ENCODE data around the gene HECA.

The HECA gene

GRCh38 chr6:139143111-139143510, 8.2 kb downstream of the HECA start:
- ChIA-PET POLR2A (no interaction called here), CTCF (interaction anchor here (1.0 to 1.1 kb wide), 2 partner anchors 11 to 221 kb away, joined by 3 to 4 read pairs; no protein-coding TSS in a partner anchor)
- TF ChIP-seq, protein P1, sequence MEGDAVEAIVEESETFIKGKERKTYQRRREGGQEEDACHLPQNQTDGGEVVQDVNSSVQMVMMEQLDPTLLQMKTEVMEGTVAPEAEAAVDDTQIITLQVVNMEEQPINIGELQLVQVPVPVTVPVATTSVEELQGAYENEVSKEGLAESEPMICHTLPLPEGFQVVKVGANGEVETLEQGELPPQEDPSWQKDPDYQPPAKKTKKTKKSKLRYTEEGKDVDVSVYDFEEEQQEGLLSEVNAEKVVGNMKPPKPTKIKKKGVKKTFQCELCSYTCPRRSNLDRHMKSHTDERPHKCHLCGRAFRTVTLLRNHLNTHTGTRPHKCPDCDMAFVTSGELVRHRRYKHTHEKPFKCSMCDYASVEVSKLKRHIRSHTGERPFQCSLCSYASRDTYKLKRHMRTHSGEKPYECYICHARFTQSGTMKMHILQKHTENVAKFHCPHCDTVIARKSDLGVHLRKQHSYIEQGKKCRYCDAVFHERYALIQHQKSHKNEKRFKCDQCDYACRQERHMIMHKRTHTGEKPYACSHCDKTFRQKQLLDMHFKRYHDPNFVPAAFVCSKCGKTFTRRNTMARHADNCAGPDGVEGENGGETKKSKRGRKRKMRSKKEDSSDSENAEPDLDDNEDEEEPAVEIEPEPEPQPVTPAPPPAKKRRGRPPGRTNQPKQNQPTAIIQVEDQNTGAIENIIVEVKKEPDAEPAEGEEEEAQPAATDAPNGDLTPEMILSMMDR (IDR thresholded peaks at IDR 0.05; ENCODE audit: insufficient read depth, low read length, missing control alignments) = no peak
- H3K4me3 ChIP-seq (ENCODE audit: low read depth, low read length) = no peak overlapping the region
- no peak for DNase-seq (ENCODE audit: low read depth, low spot score)

- TF ChIP-seq, protein P1 (IDR thresholded peaks at IDR 0.05; ENCODE audit: insufficient read depth, low read length, missing control alignments) = no peak
- no peak for DNase-seq (ENCODE audit: low read depth, low spot score)
- ChIA-PET POLR2A (no interaction called here), CTCF (interaction anchor here (1.1 kb wide), 1 partner anchor 10 kb away, joined by 3 read pairs; no protein-coding TSS in a partner anchor)
- H3K4me3 ChIP-seq (ENCODE audit: low read depth, low read length) = no peak overlapping the region
Observed at GRCh38 chr6:139144490-139145085, 9.7 kb downstream of the HECA start.

GRCh38 chr6:139145661-139146060, 10.8 kb downstream of the HECA start:
- TF ChIP-seq, protein P1 (IDR thresholded peaks at IDR 0.05; ENCODE audit: insufficient read depth, low read length, missing control alignments) = no peak
- ChIA-PET POLR2A (no interaction called here), CTCF (interaction anchor here (0.8 kb wide), 1 partner anchor 25 kb away, joined by 3 read pairs; no protein-coding TSS in a partner anchor)
- no peak for DNase-seq (ENCODE audit: low read depth, low spot score)
- no peak overlapping the region for H3K4me3 ChIP-seq (ENCODE audit: low read depth, low read length)

GRCh38 chr6:139146317-139146726, 11.4 kb downstream of the HECA start:
- TF ChIP-seq, protein P1 (IDR thresholded peaks at IDR 0.05; ENCODE audit: insufficient read depth, low read length, missing control alignments) = no peak
- no peak overlapping the region for H3K4me3 ChIP-seq (ENCODE audit: low read depth, low read length)
- CTCF ChIA-PET = no interaction called here
- POLR2A ChIA-PET = no interaction called here
- no peak for DNase-seq (ENCODE audit: low read depth, low spot score)

- no peak for DNase-seq (ENCODE audit: low read depth, low spot score)
- TF ChIP-seq, protein P1 (IDR thresholded peaks at IDR 0.05; ENCODE audit: insufficient read depth, low read length, missing control alignments) = no peak
- ChIA-PET POLR2A (no interaction called here), CTCF (no interaction called here)
- H3K4me3 ChIP-seq (ENCODE audit: low read depth, low read length) = no peak overlapping the region
Observed at GRCh38 chr6:139147628-139148027, 12.7 kb downstream of the HECA start.

- TF ChIP-seq, protein P1 (IDR thresholded peaks at IDR 0.05; ENCODE audit: insufficient read depth, low read length, missing control alignments) = no peak
- POLR2A ChIA-PET = no interaction called here
- CTCF ChIA-PET = no interaction called here
Observed at GRCh38 chr6:139148557-139149235, 13.8 kb downstream of the HECA start.

More at GRCh38 chr6:139148557-139149235, 13.8 kb downstream of the HECA start:
- H3K4me3 ChIP-seq (ENCODE audit: low read depth, low read length) = no peak overlapping the region
- no peak for DNase-seq (ENCODE audit: low read depth, low spot score)
